ENCODE results near the gene CLEC4G. TPM values are rescaled to one million over a fixed set of nuclear protein-coding genes. Genes with fewer than 3 reads are reported as not detected.

The CLEC4G gene
- total and polyA plus RNA-seq, 2 donors (not counting 3 experiments of a cell fraction or from before 2014, with no cell fraction given): not detected

DNA sequence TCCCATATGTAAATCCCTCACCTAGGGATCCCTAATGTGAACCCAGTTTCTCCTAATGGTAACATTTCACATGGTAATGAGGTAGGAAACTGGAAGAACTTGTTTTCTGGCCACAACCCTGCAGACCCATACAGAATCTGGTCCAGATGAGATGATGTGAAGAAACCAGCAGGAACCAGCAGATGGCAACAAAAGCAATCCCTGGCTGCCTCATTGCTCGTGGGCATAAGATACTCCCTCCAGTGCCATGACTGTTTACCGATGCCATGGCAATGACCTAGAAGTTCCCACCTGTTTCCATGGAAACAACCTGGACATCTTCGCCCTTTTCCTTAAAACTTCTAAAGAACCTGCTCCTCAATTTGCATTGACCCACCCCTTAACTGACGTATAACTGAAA lies 16.8 kb upstream of the CLEC4G start:
- no peaks in the 10 kb centered on the region for H3K36me3 ChIP-seq (ENCODE audit: control insufficient read depth in 2 of 2, extremely low read depth in 1 of 2, insufficient read depth in 2 of 2, low read length in 2 of 2)
- H3K9ac ChIP-seq (replicated peaks; ENCODE audit: extremely low read depth, insufficient read depth, low read length): no peak overlapping the region
- ChIA-PET POLR2A (no interaction called here), CTCF (interaction anchor here (0.7 to 2.0 kb wide), 4 partner anchors 43 to 120 kb away, joined by 3 to 35 read pairs (median 3); no protein-coding TSS in a partner anchor)
- no peak overlapping the region for H3K4me2 ChIP-seq (ENCODE audit: insufficient read depth, low read length)
- no peak overlapping the region for H3K27ac ChIP-seq (ENCODE audit: insufficient read depth, low read depth, low read length)
- H3K9me1 ChIP-seq (replicated peaks; ENCODE audit: control insufficient read depth, extremely low read depth, insufficient read depth, low read length): no peaks in the 10 kb centered on the region
- H4K20me1 ChIP-seq (replicated peaks; ENCODE audit: control insufficient read depth, extremely low read depth, insufficient read depth, low read length): no peaks in the 10 kb centered on the region
- intact Hi-C loops (cut with micrococcal nuclease): loop anchor here (1.0 kb wide), 1 partner anchor 51 kb away; no protein-coding TSS in a partner anchor
- no peak overlapping the region for H3K4me3 ChIP-seq (replicated peaks in 1 of 3; ENCODE audit: insufficient read depth in 1 of 3, low read depth in 1 of 3, low read length in 3 of 3)
- no peaks in the 10 kb centered on the region for H3K79me2 ChIP-seq (ENCODE audit: control insufficient read depth, insufficient read depth, low read length)
- TF ChIP-seq, protein P1, sequence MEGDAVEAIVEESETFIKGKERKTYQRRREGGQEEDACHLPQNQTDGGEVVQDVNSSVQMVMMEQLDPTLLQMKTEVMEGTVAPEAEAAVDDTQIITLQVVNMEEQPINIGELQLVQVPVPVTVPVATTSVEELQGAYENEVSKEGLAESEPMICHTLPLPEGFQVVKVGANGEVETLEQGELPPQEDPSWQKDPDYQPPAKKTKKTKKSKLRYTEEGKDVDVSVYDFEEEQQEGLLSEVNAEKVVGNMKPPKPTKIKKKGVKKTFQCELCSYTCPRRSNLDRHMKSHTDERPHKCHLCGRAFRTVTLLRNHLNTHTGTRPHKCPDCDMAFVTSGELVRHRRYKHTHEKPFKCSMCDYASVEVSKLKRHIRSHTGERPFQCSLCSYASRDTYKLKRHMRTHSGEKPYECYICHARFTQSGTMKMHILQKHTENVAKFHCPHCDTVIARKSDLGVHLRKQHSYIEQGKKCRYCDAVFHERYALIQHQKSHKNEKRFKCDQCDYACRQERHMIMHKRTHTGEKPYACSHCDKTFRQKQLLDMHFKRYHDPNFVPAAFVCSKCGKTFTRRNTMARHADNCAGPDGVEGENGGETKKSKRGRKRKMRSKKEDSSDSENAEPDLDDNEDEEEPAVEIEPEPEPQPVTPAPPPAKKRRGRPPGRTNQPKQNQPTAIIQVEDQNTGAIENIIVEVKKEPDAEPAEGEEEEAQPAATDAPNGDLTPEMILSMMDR (IDR thresholded peaks at IDR 0.05; ENCODE audit: extremely low read depth in 1 of 2, insufficient read depth in 1 of 2, low read depth in 1 of 2, low read length in 2 of 2): peak in 1 of 2 donors; percentile 43
- TF ChIP-seq, protein P2, sequence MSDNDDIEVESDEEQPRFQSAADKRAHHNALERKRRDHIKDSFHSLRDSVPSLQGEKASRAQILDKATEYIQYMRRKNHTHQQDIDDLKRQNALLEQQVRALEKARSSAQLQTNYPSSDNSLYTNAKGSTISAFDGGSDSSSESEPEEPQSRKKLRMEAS (IDR thresholded peaks at IDR 0.05; ENCODE audit: insufficient read depth, insufficient read length): no peak
- dilution Hi-C loops (cut with MboI; ENCODE audit: extremely low pct_ligation_motif_present, low sequenced_read_pairs): no loop called here
- FAIRE-seq (peak; percentile 38), DNase-seq (ENCODE audit: low read depth, low spot score) (peak; percentile 58)
- H3K9me3 ChIP-seq (replicated peaks; ENCODE audit: control insufficient read depth, insufficient read depth, low read length): no peaks in the 10 kb centered on the region
- H3K4me1 ChIP-seq (ENCODE audit: control insufficient read depth, extremely low read depth, insufficient read depth, low read length): no peaks in the 10 kb centered on the region
- peaks cover 0 to 2% of the 10 kb centered on the region in 2 experiments for H3K27me3 ChIP-seq (ENCODE audit: control insufficient read depth in 2 of 2, insufficient read depth in 2 of 2, low read length in 2 of 2)
- no TSS peak for BruUV-seq (replicated peaks)
- no peak overlapping the region for H2AFZ ChIP-seq (ENCODE audit: low read depth, low read length)

DNA sequence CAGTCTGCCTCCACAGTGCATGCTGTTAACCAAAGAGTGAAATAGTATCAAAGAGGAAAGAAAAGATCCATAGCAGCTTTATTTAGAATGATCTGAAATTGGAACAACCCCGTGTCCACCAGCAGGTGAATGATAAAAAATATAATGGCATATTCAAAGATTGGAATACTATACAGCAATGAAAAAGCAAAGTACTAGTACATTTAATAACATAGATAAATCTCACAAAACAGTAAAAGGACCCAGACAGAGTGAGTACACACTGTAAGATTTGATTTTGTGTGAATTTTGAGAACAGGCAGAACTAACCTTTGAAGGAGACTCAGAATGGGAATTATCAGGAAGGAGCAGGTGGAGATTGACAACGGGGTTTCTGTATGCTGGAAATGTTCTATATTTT lies 16.3 kb upstream of the CLEC4G start:
- H3K36me3 ChIP-seq (ENCODE audit: control insufficient read depth in 2 of 2, extremely low read depth in 1 of 2, insufficient read depth in 2 of 2, low read length in 2 of 2): no peaks in the 10 kb centered on the region
- TF ChIP-seq, protein P2 (IDR thresholded peaks at IDR 0.05; ENCODE audit: insufficient read depth, insufficient read length): no peak
- no peak for TF ChIP-seq POLR2AphosphoS5 (IDR thresholded peaks at IDR 0.05; ENCODE audit: insufficient read depth, low read depth, low read length)
- no peak for TF ChIP-seq GATA2 (IDR thresholded peaks at IDR 0.05; ENCODE audit: insufficient read depth, insufficient read length, low read depth, low read length)
- no peak for TF ChIP-seq MYC (IDR thresholded peaks at IDR 0.05; ENCODE audit: low read depth, low read length)
- TF ChIP-seq, protein P1 (IDR thresholded peaks at IDR 0.05; ENCODE audit: extremely low read depth in 1 of 2, insufficient read depth in 1 of 2, low read depth in 1 of 2, low read length in 2 of 2): no peak
- no peak for TF ChIP-seq POLR2A (IDR thresholded peaks at IDR 0.05; ENCODE audit: low read depth, low read length)
- no peak for TF ChIP-seq FOS (IDR thresholded peaks at IDR 0.05; ENCODE audit: borderline replicate concordance, insufficient read depth, low read length)
- no peak for TF ChIP-seq EZH2 (IDR thresholded peaks at IDR 0.05; ENCODE audit: borderline replicate concordance, low read depth, low read length, severe bottlenecking)
- no peak for TF ChIP-seq JUN (IDR thresholded peaks at IDR 0.05; ENCODE audit: borderline replicate concordance, insufficient read depth, insufficient read length, low read depth)
- H3K4me2 ChIP-seq (ENCODE audit: insufficient read depth, low read length): no peak overlapping the region
- DNase-seq (ENCODE audit: low read depth, low spot score) (no peak), FAIRE-seq (no peak)
- no TSS peak for BruUV-seq (replicated peaks)
- ChIA-PET POLR2A (no interaction called here), CTCF (interaction anchor here (1.3 to 1.6 kb wide), 2 partner anchors 9 to 51 kb away, joined by 3 to 12 read pairs; no protein-coding TSS in a partner anchor)
- H4K20me1 ChIP-seq (replicated peaks; ENCODE audit: control insufficient read depth, extremely low read depth, insufficient read depth, low read length): no peaks in the 10 kb centered on the region
- no peaks in the 10 kb centered on the region for H3K9me1 ChIP-seq (replicated peaks; ENCODE audit: control insufficient read depth, extremely low read depth, insufficient read depth, low read length)
- peaks cover 0 to 2% of the 10 kb centered on the region in 2 experiments for H3K27me3 ChIP-seq (ENCODE audit: control insufficient read depth in 2 of 2, insufficient read depth in 2 of 2, low read length in 2 of 2)
- intact Hi-C loops (cut with micrococcal nuclease): loop anchor here (1.0 kb wide), 1 partner anchor 51 kb away; no protein-coding TSS in a partner anchor
- no peak overlapping the region for H3K4me3 ChIP-seq (replicated peaks in 1 of 3; ENCODE audit: insufficient read depth in 1 of 3, low read depth in 1 of 3, low read length in 3 of 3)
- no peaks in the 10 kb centered on the region for H3K4me1 ChIP-seq (ENCODE audit: control insufficient read depth, extremely low read depth, insufficient read depth, low read length)
- H3K27ac ChIP-seq (ENCODE audit: insufficient read depth, low read depth, low read length): no peak overlapping the region
- H3K9me3 ChIP-seq (replicated peaks; ENCODE audit: control insufficient read depth, insufficient read depth, low read length): no peaks in the 10 kb centered on the region
- H3K9ac ChIP-seq (replicated peaks; ENCODE audit: extremely low read depth, insufficient read depth, low read length): no peak overlapping the region
- no peaks in the 10 kb centered on the region for H3K79me2 ChIP-seq (ENCODE audit: control insufficient read depth, insufficient read depth, low read length)
- dilution Hi-C loops (cut with MboI; ENCODE audit: extremely low pct_ligation_motif_present, low sequenced_read_pairs): no loop called here
- H2AFZ ChIP-seq (ENCODE audit: low read depth, low read length): no peak overlapping the region

All from endothelial cell of umbilical vein (primary cell).